Fibroblast of gingiva (primary cell): Measurements from ENCODE around the gene ARMC8.

Source experiments
- DNase-seq: peaks from one replicate; pipeline ENCODE4 v3.0.0-alpha.2; 2011; ENCODE audit warnings: low read depth

The ARMC8 gene

GRCh38 chr3:138253609-138254008 is 66.5 kb downstream of the ARMC8 start:
- DNase-seq, result no peak

DNA sequence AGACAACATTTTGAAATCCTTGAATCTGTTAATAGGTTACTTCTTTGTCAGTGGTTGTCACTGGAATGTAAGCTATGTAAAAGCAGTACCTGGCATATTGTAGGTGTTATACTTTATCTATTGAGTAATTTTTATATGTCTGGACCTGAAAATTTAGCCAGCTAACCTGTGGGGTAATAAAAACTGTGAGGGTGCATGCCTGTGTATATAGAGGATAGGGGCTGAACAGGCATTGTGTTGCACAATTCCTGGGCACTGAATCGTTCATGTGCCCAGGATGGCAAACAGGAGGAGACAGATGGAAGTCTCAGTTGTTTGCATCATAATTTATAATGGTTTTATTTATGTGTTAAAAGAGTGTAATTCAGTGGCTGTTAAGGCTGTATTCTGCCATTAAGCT is 67.1 kb downstream of the ARMC8 start:
- no peak for DNase-seq

- DNase-seq, result no peak
Observed at GRCh38 chr3:138256022-138256421, 68.9 kb downstream of the ARMC8 start.

DNA sequence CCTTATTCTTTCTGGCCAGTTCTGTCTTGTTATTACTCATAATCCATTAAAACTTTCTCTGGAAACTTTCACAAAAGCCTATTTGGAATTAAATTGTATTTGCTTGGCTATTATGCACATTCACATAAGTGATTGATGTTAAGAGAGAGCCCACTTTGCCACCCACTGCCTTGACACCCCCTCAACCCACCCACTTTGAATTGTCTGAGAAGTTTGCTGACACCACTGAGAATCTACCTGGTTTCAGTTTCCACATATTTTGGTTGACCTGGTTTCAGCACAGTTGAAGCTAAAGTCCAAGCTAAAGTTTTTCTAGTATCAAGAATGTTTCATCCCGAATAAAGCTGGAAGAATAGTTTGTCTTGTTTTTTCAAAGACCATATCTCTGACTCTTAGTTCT is 70.9 kb downstream of the ARMC8 start:
- no peak for DNase-seq

GRCh38 chr3:138259126-138259525 is 72.0 kb downstream of the ARMC8 start:
- no peak for DNase-seq

DNA sequence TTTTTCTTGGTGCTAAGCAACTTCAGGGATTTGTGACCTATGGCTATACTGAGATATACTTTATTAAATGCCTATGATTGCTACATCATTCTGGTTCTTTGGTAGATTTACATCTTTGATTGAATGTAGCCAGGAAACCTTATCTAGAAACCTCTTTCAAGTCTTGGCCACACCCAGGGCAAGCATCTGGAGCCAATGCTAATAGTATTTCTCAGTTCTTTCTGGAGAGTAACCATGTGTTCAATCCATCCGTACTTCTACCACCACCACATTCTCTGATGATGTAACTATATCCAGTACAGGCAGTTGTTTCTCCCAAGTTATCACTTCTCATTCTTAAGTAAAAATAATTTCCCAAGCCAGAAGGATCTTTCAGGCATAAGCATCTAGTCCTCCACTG is 73.5 kb downstream of the ARMC8 start:
- DNase-seq, result no peak

- no peak for DNase-seq
Observed at GRCh38 chr3:138263104-138263503, 76.0 kb downstream of the ARMC8 start.

- no peak for DNase-seq
Observed at GRCh38 chr3:138265745-138266144, 78.6 kb downstream of the ARMC8 start.

GRCh38 chr3:138267083-138267482 is 80.0 kb downstream of the ARMC8 start:
- DNase-seq, result no peak

DNA sequence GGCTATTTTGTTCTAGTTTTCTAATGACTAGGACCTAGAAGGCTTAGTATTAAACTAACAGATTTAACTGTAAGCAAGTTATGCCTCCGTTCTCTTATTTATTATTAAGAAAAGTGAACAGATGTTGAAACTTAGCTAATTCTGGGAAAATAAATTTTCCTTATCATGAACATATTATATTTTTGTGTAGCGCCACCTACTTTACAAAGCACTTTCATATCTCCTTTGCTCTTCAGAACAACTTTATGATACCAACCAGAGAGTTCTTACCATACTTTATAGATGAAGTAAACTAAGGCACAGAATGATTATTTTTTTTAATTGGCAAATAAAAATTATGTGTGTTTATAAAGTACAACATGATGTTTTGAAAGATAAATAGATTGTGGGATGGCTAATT is 83.1 kb downstream of the ARMC8 start:
- no peak for DNase-seq

DNA sequence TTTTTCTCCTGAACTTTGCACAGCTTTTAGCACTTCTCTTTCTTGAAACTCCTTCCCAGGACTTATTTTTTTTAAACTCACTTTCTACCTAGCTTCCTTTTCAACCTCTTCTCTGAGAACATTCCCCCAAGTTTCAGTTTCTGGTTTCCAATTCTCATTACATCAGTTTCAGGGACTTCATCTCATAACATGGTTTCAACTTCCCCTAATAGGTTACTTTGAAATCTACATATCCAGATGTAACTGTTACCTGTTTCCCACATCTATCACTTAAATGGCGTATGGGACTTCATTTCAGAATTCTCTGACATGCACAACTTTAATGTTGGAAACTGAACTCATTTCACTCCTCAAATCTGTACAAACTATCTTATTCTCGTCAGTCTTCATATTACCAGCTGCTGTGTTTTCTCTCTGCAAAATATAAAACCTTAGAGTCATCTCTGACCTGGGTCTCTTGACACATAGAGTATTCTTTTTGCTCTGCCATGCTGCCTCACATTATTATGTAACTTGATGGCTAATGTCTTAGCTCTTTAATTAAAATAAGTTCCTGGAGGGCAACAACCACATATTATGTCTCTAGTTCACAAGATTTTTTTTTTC is 84.2 kb downstream of the ARMC8 start:
- DNase-seq, result no peak

DNA sequence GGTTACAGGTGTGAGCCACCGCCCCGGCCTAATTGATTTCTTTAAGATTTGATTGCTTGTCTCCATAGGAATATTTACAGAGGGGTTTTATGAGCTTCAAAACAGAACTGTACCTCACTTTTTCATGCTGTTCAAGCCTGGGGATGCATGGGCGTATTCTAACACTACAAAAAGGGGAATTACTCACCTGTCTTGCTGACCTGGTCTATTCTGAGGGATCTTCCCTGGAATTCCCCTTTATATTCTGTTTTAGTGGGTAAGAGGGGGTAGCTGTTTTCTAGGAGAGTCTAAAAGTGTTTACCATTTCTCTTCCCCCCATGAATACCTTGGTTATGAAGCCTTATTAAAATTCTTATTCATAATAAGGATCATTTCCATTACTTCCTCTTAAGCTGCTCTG is 94.5 kb downstream of the ARMC8 start:
- no peak for DNase-seq

DNA sequence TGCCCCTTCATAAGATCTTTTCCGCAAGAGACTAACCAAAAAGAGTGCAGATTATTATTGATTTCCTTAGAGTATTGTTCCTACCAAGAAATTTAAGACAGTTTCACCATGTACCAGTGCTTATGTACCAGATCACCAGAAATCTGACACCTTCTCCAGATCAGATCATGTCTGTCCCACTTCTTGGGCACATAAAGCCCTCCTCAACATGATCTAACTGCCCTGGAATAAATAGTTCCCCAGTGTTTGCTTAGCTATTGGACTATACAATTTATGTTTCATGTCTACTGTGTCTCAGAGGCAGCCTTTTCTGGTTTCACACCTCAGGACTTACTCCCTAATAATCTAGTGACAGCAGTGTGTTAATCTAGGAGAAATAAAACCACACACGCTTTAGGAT is 95.7 kb downstream of the ARMC8 start:
- no peak for DNase-seq

GRCh38 chr3:138284079-138284478 is 97.0 kb downstream of the ARMC8 start:
- DNase-seq, result no peak

DNA sequence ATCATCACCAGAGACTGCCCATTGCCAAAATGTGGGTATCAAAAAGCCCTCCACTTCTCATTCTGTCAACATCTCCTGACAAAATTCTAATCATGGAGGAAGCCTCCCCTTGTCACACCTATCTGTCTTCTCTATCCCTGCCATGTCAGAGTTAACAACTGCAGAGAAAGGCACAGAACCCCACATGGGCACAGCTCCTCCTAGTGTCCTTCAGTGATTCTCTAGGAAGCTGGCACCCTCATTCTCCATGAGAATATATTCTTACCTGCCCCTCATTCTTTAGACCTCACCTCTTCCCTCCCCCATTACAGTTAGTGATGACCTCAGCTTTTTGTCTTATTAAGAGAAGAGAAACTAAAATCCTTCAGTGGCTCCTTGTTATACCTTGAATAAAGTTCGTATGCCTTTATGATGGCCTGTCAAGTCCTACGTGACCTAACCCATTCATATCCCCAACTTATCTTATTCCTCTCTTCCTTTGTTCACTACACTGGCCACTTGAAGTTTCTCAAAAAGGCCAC is 97.9 kb downstream of the ARMC8 start:
- no peak for DNase-seq

GRCh38 chr3:138289260-138289659 is 102.2 kb downstream of the ARMC8 start:
- no peak for DNase-seq

DNA sequence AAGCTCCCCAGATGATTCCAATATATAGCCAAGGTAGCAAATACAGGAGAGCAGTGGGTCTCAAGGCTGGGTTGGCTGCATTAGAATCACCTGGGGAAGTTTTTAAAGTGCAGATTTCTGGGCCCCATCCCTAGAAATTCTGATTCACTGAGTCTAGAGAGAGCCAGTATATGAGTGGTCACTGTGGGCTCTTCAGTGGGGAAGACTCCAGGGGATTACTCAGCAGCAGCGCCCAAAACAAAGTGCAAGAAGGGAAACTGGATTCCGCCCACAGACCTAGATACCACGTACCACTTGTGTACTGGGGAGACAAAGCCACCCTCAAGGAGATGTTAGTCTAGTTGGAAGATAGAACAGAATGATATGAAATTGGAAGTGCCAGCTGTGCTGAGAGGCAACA is 102.6 kb downstream of the ARMC8 start:
- no peak for DNase-seq

DNA sequence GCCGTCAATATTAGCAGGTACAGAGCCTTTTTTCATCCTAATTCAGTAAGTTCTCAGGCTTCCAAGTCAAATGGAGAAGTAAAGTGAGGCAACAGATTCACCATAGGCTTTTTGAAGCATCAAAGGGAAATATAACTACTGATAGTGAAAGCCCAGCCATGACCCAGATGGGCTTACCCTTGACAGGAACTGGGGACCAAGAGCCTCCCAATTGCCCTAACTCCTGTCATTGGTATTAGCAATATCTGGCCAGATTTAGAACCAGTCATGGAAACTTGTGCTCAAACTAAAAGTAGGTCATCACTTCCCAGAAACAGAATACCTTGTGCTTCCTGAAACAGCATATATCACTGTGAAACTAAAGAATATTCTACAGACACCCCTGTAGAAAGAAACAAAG is 109.5 kb downstream of the ARMC8 start:
- no peak for DNase-seq

DNA sequence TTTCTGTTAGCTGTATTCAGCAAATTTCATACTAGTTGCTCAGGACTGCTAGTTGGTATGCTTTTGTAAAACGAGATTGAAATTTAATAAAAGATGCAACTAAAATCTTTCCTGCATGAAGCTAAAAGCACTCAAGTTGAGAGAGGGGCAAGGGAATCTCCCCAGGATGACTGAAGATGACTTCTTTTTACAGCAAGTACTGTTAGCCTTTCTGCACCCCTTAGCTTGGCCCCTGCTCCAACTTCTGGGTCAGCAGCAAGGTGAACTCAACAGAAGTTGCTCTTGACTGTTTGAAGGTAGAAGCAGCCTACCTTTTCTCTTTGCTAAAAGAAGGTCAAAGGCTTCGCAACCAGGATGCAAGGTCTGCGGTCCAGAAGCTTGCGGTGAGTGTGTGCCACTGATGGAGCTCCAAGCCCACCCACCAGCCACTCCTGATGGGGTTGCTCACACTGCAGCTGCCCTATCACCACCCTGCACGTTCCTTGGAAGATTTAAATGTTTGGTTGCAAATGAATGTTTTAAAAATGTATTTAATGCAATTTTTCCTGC is 110.0 kb downstream of the ARMC8 start:
- no peak for DNase-seq

DNA sequence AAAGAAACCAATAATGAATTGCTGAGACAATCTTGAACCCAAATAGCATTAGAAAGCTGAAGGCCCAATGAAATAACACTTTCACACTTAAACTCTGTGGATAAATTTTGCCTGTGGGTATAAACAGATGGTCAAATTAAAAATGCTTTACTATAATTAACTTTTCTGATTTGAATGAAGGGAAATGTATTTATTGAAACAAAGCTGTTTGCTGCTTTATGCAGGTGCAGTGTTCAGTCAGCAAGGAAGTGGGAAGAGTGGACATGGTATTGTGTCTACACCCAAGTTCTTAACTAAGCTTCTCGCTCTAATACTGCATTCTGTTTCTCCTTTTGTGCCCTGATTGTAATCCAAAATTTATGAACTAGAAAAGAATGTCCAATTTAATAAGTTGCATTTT is 110.8 kb downstream of the ARMC8 start:
- DNase-seq, result no peak

DNA sequence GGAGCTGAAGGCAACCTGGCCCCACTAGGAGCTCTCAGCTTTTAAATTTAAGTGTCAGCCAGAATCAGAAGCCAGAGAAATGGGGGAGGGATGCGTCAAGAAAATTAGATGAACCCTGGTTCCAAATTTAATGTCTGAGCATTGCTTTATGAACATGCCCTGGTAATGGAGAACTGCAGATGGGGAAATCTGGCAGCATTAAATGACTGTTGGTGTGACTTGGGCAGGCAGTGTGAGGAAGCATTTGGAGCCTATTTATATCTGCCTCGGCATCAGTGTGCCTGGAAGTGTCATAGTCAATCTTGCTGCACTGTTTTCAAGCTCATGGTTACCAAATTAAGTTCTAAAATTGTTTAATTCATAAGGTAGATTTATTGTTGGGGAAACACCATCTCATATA is 113.5 kb downstream of the ARMC8 start:
- no peak for DNase-seq

DNA sequence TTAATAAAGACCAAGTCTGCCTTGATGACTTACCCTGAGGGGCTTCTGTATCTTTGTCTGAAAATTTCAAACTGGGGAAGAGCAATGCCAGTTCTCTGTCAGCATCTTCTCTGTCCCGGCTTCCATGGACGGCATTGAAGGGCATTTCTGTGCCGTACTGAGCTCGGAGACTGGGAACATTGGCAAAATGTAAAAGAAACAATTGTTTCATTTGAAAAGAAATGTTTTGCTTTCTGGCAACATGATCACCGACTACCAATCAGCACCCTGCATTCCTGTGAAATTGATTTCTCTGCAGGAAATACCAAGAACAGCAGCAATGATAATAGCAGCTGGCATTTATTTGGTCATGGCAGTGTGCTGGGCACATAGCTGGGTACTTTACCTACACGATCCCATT is 116.4 kb downstream of the ARMC8 start:
- no peak for DNase-seq

GRCh38 chr3:138307899-138308298 is 120.8 kb downstream of the ARMC8 start:
- DNase-seq, result no peak

- DNase-seq, result no peak
Observed at GRCh38 chr3:138308783-138309182, 121.7 kb downstream of the ARMC8 start.
